Stimulated activated CD4-positive, alpha-beta T cell treated with anti-CD3 and anti-CD28 coated beads, Interleukin-12 subunit alpha, Interleukin-12 subunit beta, amount 100 ng/mL, for 4 hours (primary cell): Measurements from ENCODE around the gene RIN3.

Experiments used
- DNase-seq: peaks from one replicate; pipeline ENCODE4 v3.0.0-alpha.2; 2020

RIN3 gene

DNA sequence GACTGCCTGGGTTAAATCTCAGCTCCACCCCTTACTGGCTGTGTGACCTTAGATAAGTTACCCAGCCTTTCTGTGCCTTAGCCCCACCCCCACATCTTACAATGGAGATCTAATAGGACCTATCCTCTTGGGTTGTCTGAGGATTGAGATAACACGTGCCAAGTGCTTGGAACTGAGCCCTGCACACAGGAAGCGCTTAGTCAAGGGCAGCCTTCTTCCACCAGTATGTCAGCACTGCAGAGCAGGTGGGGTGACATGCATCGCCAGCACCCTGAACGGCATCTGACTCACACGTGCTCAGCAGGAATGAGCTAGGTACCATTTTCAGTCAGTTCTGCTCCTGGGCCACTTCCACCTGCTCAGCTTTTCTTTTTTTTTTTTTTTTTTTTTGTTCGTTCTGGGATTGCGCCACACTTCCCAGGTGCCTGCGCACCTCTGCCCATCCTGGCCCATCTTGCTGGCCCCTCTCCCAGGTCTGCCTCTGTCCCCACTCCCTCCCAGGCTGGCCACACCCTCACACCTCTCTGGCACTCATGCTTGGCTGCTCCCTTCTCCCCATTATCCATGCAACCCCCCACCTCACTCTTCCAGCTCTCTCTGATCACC is 215.3 kb downstream of the RIN3 start:
- DNase-seq: peak; percentile 23

DNA sequence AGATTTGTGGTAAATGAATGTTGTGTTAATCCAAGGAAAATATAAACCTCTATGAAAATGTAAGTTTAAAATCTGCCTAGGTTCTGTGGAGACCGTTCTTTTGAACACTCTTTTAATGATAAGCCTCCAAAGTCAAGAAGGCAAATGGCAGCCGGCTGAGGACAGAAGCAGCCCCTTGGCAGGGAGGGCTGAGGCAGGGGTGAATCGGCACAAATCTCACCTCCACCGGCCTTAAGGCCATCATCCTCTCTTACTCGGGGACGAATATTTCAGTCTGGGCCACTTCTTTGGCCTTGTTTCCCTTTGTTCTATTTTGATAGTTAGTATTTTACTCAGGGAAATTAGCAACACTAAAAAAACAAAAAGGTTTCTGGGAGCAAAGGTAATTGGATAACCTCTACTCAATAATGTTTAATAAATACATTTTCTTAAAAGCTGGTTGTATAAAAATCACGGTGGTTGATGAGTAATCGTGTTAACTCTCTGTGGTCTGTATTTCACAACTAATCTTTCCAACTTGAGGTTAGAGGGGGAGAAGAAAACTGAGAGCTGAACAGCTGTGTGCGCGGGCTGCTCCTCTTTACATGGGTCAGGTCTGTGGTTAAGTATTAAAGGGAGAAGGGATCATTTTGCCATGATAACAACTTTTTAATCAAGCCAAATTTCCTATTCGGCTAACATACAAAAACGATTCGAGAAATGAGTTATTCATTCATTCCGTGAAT is 216.2 kb downstream of the RIN3 start:
- no peak for DNase-seq

DNA sequence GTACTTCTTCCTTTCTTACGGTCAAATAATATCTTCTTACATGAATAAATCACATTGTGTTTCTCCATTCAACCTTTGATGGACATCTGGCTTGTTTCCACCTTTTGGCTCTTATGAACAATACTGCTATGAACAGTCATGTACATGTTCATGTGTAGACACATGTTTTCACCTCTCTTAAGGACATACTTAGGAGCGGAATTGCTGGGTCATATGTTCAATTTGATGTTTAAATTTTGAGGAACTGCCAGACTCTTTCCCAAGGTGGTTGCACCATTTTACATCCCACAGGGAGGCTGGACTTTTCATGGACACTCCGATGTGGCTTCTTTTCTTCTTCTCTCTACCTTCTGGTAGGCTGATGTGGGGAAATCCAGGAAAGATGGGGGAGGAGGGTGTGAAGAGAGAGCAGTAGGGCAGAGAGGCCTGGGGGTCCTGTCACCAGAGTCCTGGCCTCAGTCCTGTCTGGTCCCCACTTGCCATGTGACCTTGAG is 218.1 kb downstream of the RIN3 start:
- no peak for DNase-seq

DNA sequence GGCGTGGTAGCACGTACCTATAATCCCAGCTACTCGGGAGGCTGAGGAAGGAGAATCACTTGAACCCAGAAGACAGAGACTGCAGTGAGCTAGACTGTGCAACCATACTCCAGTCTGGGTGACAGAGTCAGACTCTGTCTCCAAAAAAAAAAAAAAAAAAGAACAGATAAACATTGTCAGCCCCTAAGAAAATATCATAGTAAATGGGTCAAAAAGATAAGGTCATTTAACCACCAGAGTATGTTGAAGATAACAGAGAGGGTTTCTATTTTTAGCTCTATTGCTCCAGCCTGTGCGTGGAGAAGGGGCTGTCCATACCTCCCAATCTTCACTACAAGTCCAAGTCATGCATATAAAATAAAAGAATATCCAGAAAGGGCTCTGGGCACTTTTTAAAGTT is 219.4 kb downstream of the RIN3 start:
- DNase-seq: no peak

DNA sequence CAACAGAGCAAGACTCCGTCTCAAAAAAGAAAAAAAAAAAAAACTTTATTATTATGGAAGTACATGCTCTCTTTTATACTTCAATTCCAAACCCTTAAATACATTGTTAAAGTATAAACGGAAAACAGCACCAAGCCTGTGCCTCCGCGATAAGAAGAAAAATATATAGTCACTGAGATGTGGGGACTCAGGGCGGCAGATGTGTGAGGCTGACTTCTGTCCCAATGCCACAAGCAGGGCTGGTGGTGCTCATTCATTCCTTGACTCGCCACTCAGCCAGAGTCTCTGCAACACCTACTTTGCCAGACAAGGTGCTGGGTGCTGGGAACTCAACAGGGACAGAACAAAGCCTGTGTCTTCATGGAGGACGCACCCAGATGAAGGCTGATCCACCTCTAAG is 221.0 kb downstream of the RIN3 start:
- no peak for DNase-seq

DNA sequence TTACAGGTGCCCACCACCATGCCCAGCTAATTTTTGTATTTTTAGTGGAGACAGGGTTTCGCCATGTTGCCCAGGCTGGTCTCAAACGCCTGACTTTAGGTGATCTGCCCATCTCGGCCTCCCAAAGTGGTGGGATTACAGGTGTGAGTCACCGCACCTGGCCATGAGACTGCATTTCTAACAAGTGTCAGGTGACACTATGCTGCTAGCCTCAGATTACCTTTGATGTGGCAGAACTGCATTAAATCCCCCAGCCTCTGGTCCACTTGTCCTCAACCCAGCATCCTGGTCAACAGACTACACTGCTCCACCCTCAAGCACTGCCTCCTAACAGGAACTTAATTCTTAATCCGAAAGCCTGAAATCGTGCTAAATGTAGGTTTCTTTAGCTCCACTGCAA is 221.8 kb downstream of the RIN3 start:
- no peak for DNase-seq

DNA sequence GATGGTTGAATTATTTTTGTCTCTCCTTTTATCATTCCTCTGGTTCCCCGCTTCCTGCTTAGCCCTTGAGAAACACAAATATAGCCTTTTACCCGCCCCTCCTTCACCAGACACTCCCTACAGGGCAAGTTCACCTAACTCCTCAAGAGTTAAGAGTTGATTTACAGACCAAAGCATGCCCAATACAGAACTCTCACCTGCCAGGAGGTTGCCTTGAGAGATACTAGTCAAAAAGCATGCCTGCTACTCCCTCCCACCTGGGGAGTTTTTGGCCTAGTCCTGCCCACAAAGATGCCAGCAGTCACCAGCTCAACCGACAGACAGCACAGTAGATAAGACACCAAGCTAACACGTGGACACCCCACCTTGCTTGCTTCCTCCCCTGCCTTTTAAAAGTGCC is 223.6 kb downstream of the RIN3 start:
- no peak for DNase-seq

DNA sequence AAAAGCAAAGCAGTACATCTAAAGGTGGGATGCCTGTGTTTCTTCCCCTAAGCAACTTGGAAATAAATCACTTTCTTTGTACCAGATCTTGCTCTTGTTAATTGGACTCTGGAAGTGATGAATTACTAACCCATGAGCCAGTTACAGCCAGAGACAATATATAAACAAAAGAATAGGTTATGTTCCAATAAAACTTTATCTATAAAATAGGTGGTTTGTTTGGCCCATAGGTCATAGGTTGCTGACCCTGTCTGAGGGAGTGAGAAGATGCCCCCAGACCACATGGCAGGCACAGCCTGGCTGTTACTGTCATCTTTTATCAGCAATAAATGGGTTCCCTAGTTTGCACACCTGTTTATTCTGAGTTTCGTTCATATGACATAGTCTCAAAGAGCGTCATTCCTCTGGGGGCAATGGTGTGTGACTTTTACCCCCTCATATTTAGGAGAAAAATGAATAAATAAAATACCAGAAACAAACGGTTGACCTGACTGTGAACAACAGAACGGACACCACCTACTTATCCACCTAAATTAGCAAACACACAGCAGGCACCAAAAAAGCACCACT is 224.1 kb downstream of the RIN3 start:
- DNase-seq: no peak
